Measurements from ENCODE around the gene CEP41. TPM values are rescaled to one million over a fixed set of nuclear protein-coding genes. Genes with fewer than 3 reads are reported as not detected.

The CEP41 gene
- polyA plus RNA-seq, 2 of the 4 experiments (the other 2 are of a cell fraction) = 13.0 to 23.1 TPM

DNA sequence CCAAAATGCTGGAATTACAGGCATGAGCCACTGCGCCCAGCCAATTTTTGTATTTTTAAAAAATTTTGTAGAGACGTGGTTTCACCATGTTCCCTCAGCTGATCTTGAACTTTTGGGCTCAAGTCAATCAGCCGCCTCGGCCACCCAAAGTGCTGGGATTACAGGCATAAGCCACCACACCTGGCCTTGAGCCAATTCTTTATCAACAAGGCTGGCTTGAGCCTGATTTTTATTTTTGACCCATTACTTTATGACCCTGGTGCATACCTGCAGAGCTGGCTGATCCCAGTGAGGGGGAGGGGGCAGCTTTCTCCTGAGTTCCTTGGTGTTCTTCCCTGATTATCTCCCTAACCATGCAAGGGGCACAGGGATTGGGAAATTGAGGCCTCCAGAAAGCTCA, 76.4 kb downstream of the CEP41 start:
- Histone ChIP-seq H3K4me3 (no peak overlapping the region), H3K9me3 (peaks cover 13% of the 10 kb centered on the region; the same call in 2 of the 3 replicates), H3K4me2 (no peak overlapping the region), H3K4me1 (peaks cover 26% of the 10 kb centered on the region), H3K27ac (no peak overlapping the region)
- ATAC-seq (no peak), FAIRE-seq (no peak), DNase-seq (ENCODE audit: low read depth in 1 of 2, low spot score in 1 of 2) (no peak)
- POLR2A ChIA-PET = interaction anchor here (1.0 kb wide), 1 partner anchor 33 kb away, joined by 7 read pairs; no protein-coding TSS in a partner anchor
- CTCF ChIA-PET = no interaction called here
- TF ChIP-seq NPAS2 (CRISPR knock-in tag; IDR thresholded peaks at IDR 0.05; ENCODE audit: borderline replicate concordance) (no peak), ESRRA (IDR thresholded peaks at IDR 0.05; ENCODE audit: borderline replicate concordance, low read length) (no peak), RFX5 (IDR thresholded peaks at IDR 0.05) (no peak), ZFP36 (IDR thresholded peaks at IDR 0.05; ENCODE audit: borderline replicate concordance, partially characterized antibody) (no peak), HOXB13 (CRISPR knock-in tag; IDR thresholded peaks at IDR 0.05; ENCODE audit: low read depth) (no peak), GATA3 (IDR thresholded peaks at IDR 0.05; ENCODE audit: borderline replicate concordance) (no peak)
- TF ChIP-seq, protein P1, sequence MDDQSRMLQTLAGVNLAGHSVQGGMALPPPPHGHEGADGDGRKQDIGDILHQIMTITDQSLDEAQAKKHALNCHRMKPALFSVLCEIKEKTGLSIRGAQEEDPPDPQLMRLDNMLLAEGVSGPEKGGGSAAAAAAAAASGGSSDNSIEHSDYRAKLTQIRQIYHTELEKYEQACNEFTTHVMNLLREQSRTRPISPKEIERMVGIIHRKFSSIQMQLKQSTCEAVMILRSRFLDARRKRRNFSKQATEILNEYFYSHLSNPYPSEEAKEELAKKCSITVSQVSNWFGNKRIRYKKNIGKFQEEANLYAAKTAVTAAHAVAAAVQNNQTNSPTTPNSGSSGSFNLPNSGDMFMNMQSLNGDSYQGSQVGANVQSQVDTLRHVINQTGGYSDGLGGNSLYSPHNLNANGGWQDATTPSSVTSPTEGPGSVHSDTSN (IDR thresholded peaks at IDR 0.05) = no peak
- TF ChIP-seq, protein P2, sequence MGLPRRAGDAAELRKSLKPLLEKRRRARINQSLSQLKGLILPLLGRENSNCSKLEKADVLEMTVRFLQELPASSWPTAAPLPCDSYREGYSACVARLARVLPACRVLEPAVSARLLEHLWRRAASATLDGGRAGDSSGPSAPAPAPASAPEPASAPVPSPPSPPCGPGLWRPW (IDR thresholded peaks at IDR 0.05) = no peak
- TF ChIP-seq, protein P3, sequence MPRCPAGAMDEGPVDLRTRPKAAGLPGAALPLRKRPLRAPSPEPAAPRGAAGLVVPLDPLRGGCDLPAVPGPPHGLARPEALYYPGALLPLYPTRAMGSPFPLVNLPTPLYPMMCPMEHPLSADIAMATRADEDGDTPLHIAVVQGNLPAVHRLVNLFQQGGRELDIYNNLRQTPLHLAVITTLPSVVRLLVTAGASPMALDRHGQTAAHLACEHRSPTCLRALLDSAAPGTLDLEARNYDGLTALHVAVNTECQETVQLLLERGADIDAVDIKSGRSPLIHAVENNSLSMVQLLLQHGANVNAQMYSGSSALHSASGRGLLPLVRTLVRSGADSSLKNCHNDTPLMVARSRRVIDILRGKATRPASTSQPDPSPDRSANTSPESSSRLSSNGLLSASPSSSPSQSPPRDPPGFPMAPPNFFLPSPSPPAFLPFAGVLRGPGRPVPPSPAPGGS (IDR thresholded peaks at IDR 0.05) = no peak
- WGBS (ENCODE audit: missing lambda C conversion rate) = 94% methylated on average over 4 of the region's 4 CpGs

DNA sequence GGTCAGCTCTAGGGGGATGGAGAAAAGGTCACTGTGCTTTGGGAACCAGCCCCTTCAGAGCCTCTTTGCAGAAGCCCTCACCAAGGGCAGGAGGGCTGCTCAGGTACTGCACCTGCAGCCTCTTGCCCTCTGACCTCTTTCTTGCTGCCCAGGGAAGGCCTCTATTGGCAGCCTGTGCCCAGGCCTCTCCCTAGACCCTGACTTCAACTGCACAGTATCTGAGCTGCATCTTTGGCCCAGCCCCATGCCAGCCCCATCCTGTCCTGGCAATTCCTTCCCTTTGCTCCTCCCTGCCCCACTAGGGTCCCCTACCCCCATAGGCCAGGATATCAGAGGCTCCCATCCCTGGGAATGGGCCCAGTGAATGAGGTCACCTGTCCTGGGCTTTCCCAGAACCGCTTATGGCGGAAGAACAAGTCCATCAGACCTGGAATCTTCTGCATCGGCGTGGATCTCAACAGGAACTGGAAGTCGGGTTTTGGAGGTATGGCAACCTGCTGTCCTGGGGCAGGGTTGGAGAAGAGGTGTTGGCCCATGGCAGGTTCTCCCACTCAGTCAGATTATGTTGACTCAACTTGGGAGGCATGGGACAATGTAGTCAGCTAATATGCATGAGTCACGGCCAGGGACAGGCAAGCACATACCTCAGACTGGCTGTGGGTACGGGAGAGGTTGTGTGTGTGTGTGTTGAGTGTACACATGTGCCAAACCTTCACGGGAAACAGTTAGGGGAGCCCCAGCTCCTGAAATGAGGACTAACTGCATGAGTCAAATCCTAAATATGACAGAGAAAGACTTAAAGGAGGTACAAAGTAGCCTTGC, 77.6 kb downstream of the CEP41 start:
- Histone ChIP-seq H3K4me1 (peaks cover 18% of the 10 kb centered on the region), H3K4me2 (peak overlapping the region; percentile 28), H3K9me3 (peaks cover 18% of the 10 kb centered on the region; the same call in 2 of the 3 replicates), H3K27ac (peak overlapping the region; percentile 22 to 63; a peak in 5 of 6 replicates), H3K4me3 (no peak overlapping the region)
- TF ChIP-seq EHF (CRISPR knock-in tag; IDR thresholded peaks at IDR 0.05) (no peak), POLR2A (IDR thresholded peaks at IDR 0.05; ENCODE audit: low read length) (no peak), FOSL2 (IDR thresholded peaks at IDR 0.05) (peak; percentile 28; the same call in 1 of the 2 replicates), FOSL2 (CRISPR knock-in tag; IDR thresholded peaks at IDR 0.05) (peak; percentile 74), JUNB (IDR thresholded peaks at IDR 0.05) (peak; percentile 45; the same call in 1 of the 2 replicates), KDM1A (IDR thresholded peaks at IDR 0.05; ENCODE audit: low read depth) (no peak)
- FAIRE-seq (no peak), DNase-seq (ENCODE audit: low read depth in 1 of 2, low spot score in 1 of 2) (peak; percentile 62 to 76), ATAC-seq (peak; percentile 86 to 91)
- ChIA-PET POLR2A (interaction anchor here (1.0 kb wide), 1 partner anchor 35 kb away, joined by 7 read pairs; no protein-coding TSS in a partner anchor), CTCF (interaction anchor here (0.6 to 1.0 kb wide), 2 partner anchors 29 to 72 kb away, joined by 3 read pairs; no protein-coding TSS in a partner anchor)
- WGBS (ENCODE audit: missing lambda C conversion rate) = 56% methylated on average over 8 of the region's 8 CpGs

DNA sequence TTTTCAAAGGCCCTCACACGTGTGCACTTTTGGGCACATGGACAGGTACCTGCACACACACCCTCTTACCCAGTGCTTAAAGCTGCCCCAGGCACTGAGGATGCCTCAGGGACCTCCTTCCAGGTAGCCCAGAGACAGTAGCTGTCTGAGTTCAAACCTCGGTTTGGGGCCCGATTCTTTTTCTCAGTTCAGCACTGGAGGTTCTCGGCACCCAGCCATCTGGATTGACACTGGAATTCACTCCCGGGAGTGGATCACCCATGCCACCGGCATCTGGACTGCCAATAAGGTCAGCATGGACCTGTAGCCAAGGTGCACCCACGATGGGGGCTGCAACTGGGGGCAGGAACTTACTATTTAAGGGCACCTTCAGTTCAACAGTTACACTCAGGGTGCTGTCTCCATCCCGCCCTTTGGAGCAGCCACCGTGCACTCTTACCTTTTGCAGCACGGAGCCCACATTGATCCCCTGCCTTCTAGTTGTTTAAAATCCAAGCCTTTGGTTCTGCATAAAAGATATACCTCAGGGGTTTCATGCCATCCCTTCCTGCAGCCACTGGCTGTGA, 78.5 kb downstream of the CEP41 start:
- Histone ChIP-seq H3K4me1 (peaks cover 20% of the 10 kb centered on the region), H3K27ac (no peak overlapping the region), H3K4me3 (no peak overlapping the region), H3K4me2 (no peak overlapping the region), H3K9me3 (peaks cover 18% of the 10 kb centered on the region; the same call in 2 of the 3 replicates)
- ATAC-seq (no peak), FAIRE-seq (no peak), DNase-seq (ENCODE audit: low read depth in 1 of 2, low spot score in 1 of 2) (no peak)
- no peak for TF ChIP-seq NFE2L2 (conservative IDR thresholded peaks at IDR 0.05; ENCODE audit: low read length)
- TF ChIP-seq ZNF302 (CRISPR knock-in tag; IDR thresholded peaks at IDR 0.05) = no peak
- TF ChIP-seq RFX5 (IDR thresholded peaks at IDR 0.05) = no peak
- TF ChIP-seq, protein P4, sequence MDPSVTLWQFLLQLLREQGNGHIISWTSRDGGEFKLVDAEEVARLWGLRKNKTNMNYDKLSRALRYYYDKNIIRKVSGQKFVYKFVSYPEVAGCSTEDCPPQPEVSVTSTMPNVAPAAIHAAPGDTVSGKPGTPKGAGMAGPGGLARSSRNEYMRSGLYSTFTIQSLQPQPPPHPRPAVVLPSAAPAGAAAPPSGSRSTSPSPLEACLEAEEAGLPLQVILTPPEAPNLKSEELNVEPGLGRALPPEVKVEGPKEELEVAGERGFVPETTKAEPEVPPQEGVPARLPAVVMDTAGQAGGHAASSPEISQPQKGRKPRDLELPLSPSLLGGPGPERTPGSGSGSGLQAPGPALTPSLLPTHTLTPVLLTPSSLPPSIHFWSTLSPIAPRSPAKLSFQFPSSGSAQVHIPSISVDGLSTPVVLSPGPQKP (IDR thresholded peaks at IDR 0.05; ENCODE audit: low read depth, low read length) = no peak
- TF ChIP-seq ZFP36 (IDR thresholded peaks at IDR 0.05; ENCODE audit: borderline replicate concordance, partially characterized antibody) = no peak
- TF ChIP-seq HOXB5 (CRISPR knock-in tag; IDR thresholded peaks at IDR 0.05) = no peak
- ChIA-PET CTCF (interaction anchor here (1.0 kb wide), 1 partner anchor 71 kb away, joined by 3 read pairs; no protein-coding TSS in a partner anchor), POLR2A (no interaction called here)
- WGBS (ENCODE audit: missing lambda C conversion rate) = 81% methylated on average over 9 of the region's 10 CpGs
